K562 (cell line): ENCODE data around the gene RPLP2. TPM values are rescaled to one million over a fixed set of nuclear protein-coding genes. Genes with fewer than 3 reads are reported as not detected.

Source experiments
- ATAC-seq: fragments of 200-7000 bp; cut with Tn5 transposase; 3 replicates; pipeline ENCODE4 v1.9.1; 2020; ENCODE audit warnings: moderate library complexity
- BruUV-seq: library from RNA; stranded (reverse); fragments of 400-500 nt; replicated peaks from 2 replicates; lab custom pipeline; 2021; lab: Mats Ljungman, UMichigan
- CTCF ChIA-PET: fragments of 300-600 bp; formaldehyde crosslinking; extraction: SDS; loops from one replicate; lab custom pipeline; 2021; ENCODE audit warnings: low intra/inter-chr PET ratio; lab: Yijun Ruan, JAX
- POLR2A ChIA-PET: fragments of 300-600, 350-650 bp; sonication (Branson Sonifier 250); formaldehyde crosslinking; extraction: SDS; loops from one replicate; lab custom pipeline; 2021; ENCODE audit warnings: antibody characterized with exemption, inconsistent platforms; lab: Yijun Ruan, JAX
- DNase-seq, 4 experiments: peaks; one replicate each; pipeline versions ENCODE4 v3.0.0 to v3.0.0-alpha.2; 2011 to 2018; ENCODE audit warnings: low spot score in 3 of 4, mixed read lengths in 3 of 4; ENCODE audit errors: extremely low read depth in 1 of 4
- FAIRE-seq: peaks from 2 replicates; lab custom pipeline; 2011; peaks lifted over from hg19 to GRCh38; lab: Jason Lieb, UNC
- H2AFZ ChIP-seq: 2 replicates; pipeline ENCODE4 v1.6.0; 2011; ENCODE audit warnings: low read depth, low read length, control low read depth, inconsistent platforms
- H3K27ac ChIP-seq: fragments of 200-600 bp; 3 replicates; pipeline ENCODE4 v1.8.0; 2011; ENCODE audit warnings: low read depth, mild to moderate bottlenecking, control low read depth, inconsistent platforms, low read length, moderate library complexity, mixed read lengths; ENCODE audit errors: extremely low read depth
- H3K27me3 ChIP-seq, 2 experiments: fragments of 300-600 bp in 1 of 2; 2 replicates in 1 of 2; 3 replicates in 1 of 2; pipeline versions ENCODE4 v1.6.0 to v1.8.0; 2011; ENCODE audit warnings: inconsistent platforms in 2 of 2, low read length in 2 of 2, mild to moderate bottlenecking in 1 of 2, mixed read lengths in 1 of 2, moderate library complexity in 1 of 2; ENCODE audit not compliant: control insufficient read depth in 2 of 2, insufficient read depth in 2 of 2
- H3K36me3 ChIP-seq: fragments of 300-600 bp; 3 replicates; pipeline ENCODE4 v1.8.0; 2011; ENCODE audit warnings: mild to moderate bottlenecking, low read length, inconsistent platforms; ENCODE audit not compliant: control insufficient read depth, insufficient read depth
- H3K4me1 ChIP-seq, 2 experiments: fragments of 200-600 bp in 1 of 2; replicated peaks in 1 of 2; 2 replicates in 1 of 2; 3 replicates in 1 of 2; pipeline versions ENCODE4 v1.5.1 to v1.8.0; 2011; ENCODE audit warnings: inconsistent platforms in 2 of 2, low read length in 2 of 2, mild to moderate bottlenecking in 1 of 2, mixed read lengths in 1 of 2, moderate library complexity in 1 of 2; ENCODE audit not compliant: control insufficient read depth in 2 of 2, insufficient read depth in 2 of 2
- H3K4me2 ChIP-seq: 2 replicates; pipeline ENCODE4 v1.6.1; 2011; ENCODE audit warnings: low read length, control low read depth, inconsistent platforms, mixed read lengths; ENCODE audit not compliant: insufficient read depth
- H3K4me3 ChIP-seq: fragments of 200-600 bp; sonication (generic), shearing (Covaris generic); 2 replicates; pipeline ENCODE4 v1.5.1; 2016; ENCODE audit warnings: control low read depth, inconsistent platforms
- H3K79me2 ChIP-seq: fragments of 200-600 bp; 3 replicates; pipeline ENCODE4 v1.8.0; 2011; ENCODE audit warnings: low read length, inconsistent platforms; ENCODE audit not compliant: control insufficient read depth, insufficient read depth
- H3K9ac ChIP-seq, 2 experiments: 2 replicates each; pipeline versions ENCODE4 v1.6.0 to v1.6.1; 2011; ENCODE audit warnings: low read depth in 2 of 2, low read length in 2 of 2, control low read depth in 1 of 2, inconsistent platforms in 1 of 2, mild to moderate bottlenecking in 1 of 2, mixed read lengths in 1 of 2; ENCODE audit not compliant: insufficient read depth in 1 of 2
- H3K9me1 ChIP-seq: one replicate; pipeline ENCODE4 v1.6.0; 2011; ENCODE audit warnings: inconsistent platforms, mild to moderate bottlenecking, low read length, moderate library complexity; ENCODE audit not compliant: control insufficient read depth, insufficient read depth
- H3K9me3 ChIP-seq: replicated peaks from 2 replicates; pipeline ENCODE4 v1.5.1; 2011; ENCODE audit warnings: low read depth, low read length, inconsistent platforms; ENCODE audit not compliant: control insufficient read depth, insufficient read depth
- H4K20me1 ChIP-seq: replicated peaks from 2 replicates; pipeline ENCODE4 v1.6.1; 2011; ENCODE audit warnings: low read length, inconsistent platforms, mixed read lengths; ENCODE audit not compliant: control insufficient read depth, insufficient read depth
- FOXK1 ChIP-seq: sonication (generic); formaldehyde crosslinking; IDR thresholded peaks from 2 replicates; pipeline ENCODE4 v1.8.0; 2022; ENCODE audit warnings: missing genetic modification reagents, mild to moderate bottlenecking, borderline replicate concordance
- HMGN3 ChIP-seq: IDR thresholded peaks from 2 replicates; pipeline ENCODE4 v1.6.1; 2011; ENCODE audit warnings: borderline replicate concordance, low read depth, mild to moderate bottlenecking, mixed read lengths, low read length; ENCODE audit not compliant: insufficient read length; ENCODE audit errors: extremely low read depth
- NFATC3 ChIP-seq: fragments of 450-650 bp; IDR thresholded peaks from 2 replicates; pipeline ENCODE4 v1.6.1; 2017; ENCODE audit warnings: mild to moderate bottlenecking
- PHB2 ChIP-seq: fragments of 450-650 bp; IDR thresholded peaks from 2 replicates; pipeline ENCODE4 v1.6.1; 2017; ENCODE audit warnings: low read depth
- POLR3A ChIP-seq: IDR thresholded peaks from 2 replicates; pipeline ENCODE4 v1.6.1; 2011; ENCODE audit warnings: borderline replicate concordance, mild to moderate bottlenecking, moderate library complexity; ENCODE audit not compliant: insufficient read length, insufficient read depth; ENCODE audit errors: extremely low read depth
- SAP30 ChIP-seq: fragments of 200-600 bp; sonication (generic); IDR thresholded peaks from 2 replicates; pipeline ENCODE4 v1.6.1; 2012; ENCODE audit warnings: borderline replicate concordance, low read depth, mild to moderate bottlenecking, moderate library complexity, low read length, control low read depth, inconsistent platforms; ENCODE audit not compliant: insufficient read depth, poor library complexity, severe bottlenecking
- TCFL5 ChIP-seq: fragments of 250-450 bp; sonication (Bioruptor Pico); conservative IDR thresholded peaks from 2 replicates; pipeline ENCODE4 v1.6.1; 2021; ENCODE audit warnings: mild to moderate bottlenecking, moderate library complexity, matching md5 sums
- ZBTB11 ChIP-seq, 3 experiments: fragments of 200-800 bp in 1 of 3; fragments of 250-450 bp in 1 of 3; fragments of 450-650 bp in 1 of 3; sonication (Bioruptor Pico) in 1 of 3; sonication (Bioruptor generic) in 1 of 3; formaldehyde crosslinking in 1 of 3; IDR thresholded peaks; 2 replicates each; pipeline versions ENCODE4 v1.6.1 to v1.8.0; 2016 to 2022; ENCODE audit warnings: mild to moderate bottlenecking in 2 of 3, missing genetic modification characterization in 2 of 3, missing compliant biosample characterization in 1 of 3, moderate library complexity in 1 of 3
- ZNF699 ChIP-seq: fragments of 250-450 bp; sonication (Bioruptor Pico); IDR thresholded peaks from 2 replicates; pipeline ENCODE4 v1.8.0; 2021; ENCODE audit warnings: mild to moderate bottlenecking, moderate library complexity; ENCODE audit not compliant: insufficient replicate concordance
- ZNF780A ChIP-seq: fragments of 250-450 bp; sonication (Bioruptor Pico); IDR thresholded peaks from 2 replicates; pipeline ENCODE4 v1.5.0; 2021; ENCODE audit warnings: mild to moderate bottlenecking
- ZSCAN32 ChIP-seq: fragments of 450-650 bp; formaldehyde crosslinking; IDR thresholded peaks from 2 replicates; pipeline ENCODE4 v1.4.0; 2020; ENCODE audit warnings: mild to moderate bottlenecking, moderate library complexity
- WGBS: fragments of 100-300 bp; shearing (Covaris generic); methylation state at CpG from one replicate; pipeline ENCODE4 v1.1.6; 2016; ENCODE audit warnings: low coverage, mixed read lengths; ENCODE audit not compliant: insufficient coverage; ENCODE audit errors: missing lambda C conversion rate; 5-methylcytosine and 5-hydroxymethylcytosine counted together
- in situ Hi-C: fragments of 300-500 bp; cut with MboI; formaldehyde crosslinking; loops from 4 replicates; pipeline ENCODE4 v1.15.0; 2018; ENCODE audit warnings: inconsistent platforms, mixed read lengths
- intact Hi-C: fragments of 100-400 bp; cut with micrococcal nuclease; formaldehyde crosslinking; loops from 2 replicates; pipeline ENCODE4 v1.14.2; 2022
- polyA plus RNA-seq, 8 experiments: library from polyadenylated mRNA; depleted of rRNA in 4 of 8; stranded (reverse) in 5 of 8; unstranded in 3 of 8; fragments of >200 nt; fragmentation: Nextera tagmentation in 2 of 8; fragmentation: Illumina TruSeq in 1 of 8; extraction: Ambion mirVana in 2 of 8; extraction: Trizol in 1 of 8; gene quantifications; 2 replicates each; pipeline versions ENCODE4 v1.2.1 to v1.2.3, GENCODE V29; 2011 to 2014; ENCODE audit warnings: inconsistent platforms in 1 of 8, missing spikeins in 1 of 8
- total RNA-seq, 7 experiments: library from RNA; depleted of rRNA in 6 of 7; stranded (reverse); fragments of >200 nt in 6 of 7; fragmentation: Illumina TruSeq in 2 of 7; extraction: Trizol in 2 of 7; gene quantifications; 2 replicates each; pipeline versions ENCODE4 v1.2.1 to v1.2.3, GENCODE V29; 2011 to 2021; ENCODE audit warnings: low replicate concordance in 1 of 7
- TF ChIP-seq, protein P1 (sequence below), 3 experiments: fragments of 200-800 bp in 1 of 3; sonication (Bioruptor generic) in 1 of 3; sonication (generic) in 1 of 3; formaldehyde crosslinking in 1 of 3; IDR thresholded peaks; 2 replicates each; pipeline versions ENCODE4 v1.6.1 to v1.8.0; 2016 to 2022; ENCODE audit warnings: mild to moderate bottlenecking in 2 of 3, missing compliant biosample characterization in 2 of 3, missing genetic modification characterization in 2 of 3, missing genetic modification reagents in 1 of 3

RPLP2 gene
- total and polyA plus RNA-seq, 9 of the 15 experiments (the other 6 are each of a cell fraction or from before 2014, with no cell fraction given), result 528 to 3,807 (median 1,633) TPM

DNA sequence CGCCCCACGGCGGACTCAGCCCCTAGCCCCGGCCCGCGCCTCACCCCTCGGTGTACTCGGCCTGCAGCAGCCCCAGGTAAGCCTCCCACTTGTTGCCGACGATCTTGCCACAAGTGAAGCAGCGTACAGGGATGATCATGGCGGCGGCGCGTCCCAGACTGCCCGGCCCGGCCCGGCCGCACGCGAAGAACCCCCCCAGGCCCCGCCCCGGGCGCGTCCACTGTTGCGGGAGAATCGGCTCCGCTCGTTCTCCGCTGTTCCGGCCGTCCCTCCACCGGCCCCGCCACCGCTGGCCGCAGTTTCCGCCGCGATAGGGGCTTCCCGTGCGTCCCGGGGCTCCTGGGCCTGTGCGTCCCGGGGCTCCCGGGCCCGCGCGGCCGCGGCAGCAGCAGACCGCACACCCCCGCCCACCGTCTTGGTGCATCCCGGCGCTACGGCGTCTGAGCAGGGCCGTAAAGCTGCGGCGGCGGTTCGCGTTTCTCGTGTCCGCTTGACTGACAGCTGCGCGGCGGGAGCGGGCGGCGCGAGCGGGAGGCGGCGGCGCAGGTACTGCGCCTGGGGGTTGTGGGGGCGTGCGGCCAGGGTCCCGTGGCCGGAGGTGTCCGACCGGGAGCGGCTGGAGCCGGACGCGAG lies 32.7 kb downstream of the RPLP2 start, which contains the start of the genes POLR2L and TSPAN4 (continued):
- TF ChIP-seq POLR3A (no peak), PHB2 (no peak), ZSCAN32 (no peak), TCFL5 (CRISPR knock-in tag) (no peak), ZNF699 (CRISPR knock-in tag) (no peak), FOXK1 (CRISPR knock-in tag) (no peak)

DNA sequence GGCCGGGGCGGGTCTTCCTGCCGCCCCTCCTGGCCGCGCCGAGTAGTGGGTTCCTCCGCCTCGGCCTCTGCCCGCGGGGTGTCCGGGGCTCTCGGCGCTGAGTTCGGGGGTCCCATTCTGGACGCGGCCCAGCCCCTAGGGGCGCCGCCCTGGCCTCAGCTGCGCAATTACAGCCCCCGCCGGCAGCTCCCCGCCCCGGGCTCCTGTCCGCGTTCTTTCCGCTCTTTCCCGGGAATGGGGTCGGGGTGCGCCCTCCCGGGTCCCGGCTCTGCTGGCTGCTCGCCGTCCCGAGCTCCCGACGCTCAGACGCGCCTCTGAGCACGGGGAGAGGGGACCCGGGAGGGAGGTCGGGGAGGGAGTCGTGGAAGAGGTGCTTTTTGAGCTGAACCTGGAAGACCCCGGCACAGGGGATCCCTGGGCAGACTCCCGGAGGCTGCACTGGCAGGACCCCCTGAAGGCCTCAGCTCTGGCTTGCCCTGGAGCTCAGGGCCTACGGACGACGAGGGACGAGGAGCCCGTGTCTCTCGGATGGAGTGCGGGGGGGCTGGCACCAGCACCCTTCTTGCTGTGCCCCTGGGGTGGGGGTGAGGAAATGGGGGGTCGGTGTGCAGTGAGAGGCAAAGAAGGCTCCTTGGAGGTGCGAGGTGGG lies 33.4 kb downstream of the RPLP2 start:
- Histone ChIP-seq H3K4me2 (peak overlapping the region; percentile 80), H4K20me1 (no peaks in the 10 kb centered on the region; the same call in 1 of the 2 replicates), H3K27me3 (no peaks in the 10 kb centered on the region), H3K27ac (peak overlapping the region; percentile 98), H3K9me3 (no peaks in the 10 kb centered on the region), H3K9ac (peak overlapping the region; percentile 91 to 93), H3K9me1 (peaks cover 4% of the 10 kb centered on the region), H3K36me3 (peaks cover 32% of the 10 kb centered on the region; the same call in 2 of the 3 replicates), H2AFZ (peak overlapping the region; percentile 97), H3K4me1 (peaks cover 31 to 83% of the 10 kb centered on the region in 2 experiments), H3K4me3 (peak overlapping the region; percentile 98), H3K79me2 (peaks cover 53% of the 10 kb centered on the region)
- ChIA-PET CTCF (no interaction called here), POLR2A (interaction anchor here (0.7 to 5.2 kb wide), 12 partner anchors 8 to 167 kb away, joined by 3 to 36 read pairs (median 4); partner anchors contain the start of gene PNPLA2)
- ATAC-seq, result peak; percentile 2
- peak in 2 of 4 experiments; percentile 57 to 59 for DNase-seq
- BruUV-seq, result no TSS peak
- FAIRE-seq, result no peak
- in situ Hi-C loops, result no loop called here
- intact Hi-C loops, result loop anchor here (2.0 to 10.0 kb wide), 2 partner anchors 34 to 72 kb away; partner anchors contain the start of genes CHID1 and RPLP2
- under 1% methylated on average over 36 of the region's 53 CpGs for WGBS
- TF ChIP-seq SAP30 (peak; percentile 85), HMGN3 (peak; percentile 9), ZNF780A (CRISPR knock-in tag) (no peak), ZBTB11 (CRISPR knock-in tag; IDR thresholded peaks at IDR 0.05) (0 out of 6 replicates have a peak, but pooled peaks of 1 of the 3 experiments have one; percentile 25), NFATC3 (no peak)
- TF ChIP-seq, protein P1, sequence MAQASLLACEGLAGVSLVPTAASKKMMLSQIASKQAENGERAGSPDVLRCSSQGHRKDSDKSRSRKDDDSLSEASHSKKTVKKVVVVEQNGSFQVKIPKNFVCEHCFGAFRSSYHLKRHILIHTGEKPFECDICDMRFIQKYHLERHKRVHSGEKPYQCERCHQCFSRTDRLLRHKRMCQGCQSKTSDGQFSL (CRISPR knock-in tag; IDR thresholded peaks at IDR 0.05), result 0 out of 2 replicates have a peak, but pooled peaks have one; percentile 4
- TF ChIP-seq, protein P1 (tag; IDR thresholded peaks at IDR 0.05), result no peak
